Left colon (tissue), 2 donors: ENCODE data around the gene TGIF2. TPM values are rescaled to one million over a fixed set of nuclear protein-coding genes. Genes with fewer than 3 reads are reported as not detected.
A peak's percentile ranks its signal among the peaks of the same experiment; 100 is the strongest.
"Not testable (repeated sequence)": the region's sequence is repeated elsewhere in the genome, so short reads cannot be mapped to it uniquely, and the experiment has no call there.

Experiments
- ATAC-seq: fragments of 200-7000 bp; cut with Tn5 transposase; one replicate; pipeline ENCODE4 v1.9.1; 2020; ENCODE audit warnings: mild to moderate bottlenecking, moderate library complexity
- DNase-seq, 2 donors: peaks; one replicate each; pipeline ENCODE4 v3.0.0-alpha.2; 2020
- intact Hi-C, 2 donors: fragments of 100-400 bp; cut with DNase I in 1 of 2; cut with micrococcal nuclease in 1 of 2; formaldehyde crosslinking; loops; one replicate each; pipeline versions ENCODE4 v1.11.2 to v1.14.0; 2022; cut with DNase I, micrococcal nuclease
- total RNA-seq, 2 donors: library from RNA; stranded (reverse); fragmentation: NEBNext Ultra II Directional; extraction: Animal tissue kit (Norgen Biotek cat#: 25700); gene quantifications; one replicate each; pipeline ENCODE4 v1.2.1, GENCODE V29; 2021
- donor health status: DM: no; HTN: no; CAD: no.
- donor health status: DM: yes; HTN: yes; CAD: no.

The TGIF2 gene
- total RNA-seq, 2 donors from 2014 or later: 4.8 to 4.9 TPM

DNA sequence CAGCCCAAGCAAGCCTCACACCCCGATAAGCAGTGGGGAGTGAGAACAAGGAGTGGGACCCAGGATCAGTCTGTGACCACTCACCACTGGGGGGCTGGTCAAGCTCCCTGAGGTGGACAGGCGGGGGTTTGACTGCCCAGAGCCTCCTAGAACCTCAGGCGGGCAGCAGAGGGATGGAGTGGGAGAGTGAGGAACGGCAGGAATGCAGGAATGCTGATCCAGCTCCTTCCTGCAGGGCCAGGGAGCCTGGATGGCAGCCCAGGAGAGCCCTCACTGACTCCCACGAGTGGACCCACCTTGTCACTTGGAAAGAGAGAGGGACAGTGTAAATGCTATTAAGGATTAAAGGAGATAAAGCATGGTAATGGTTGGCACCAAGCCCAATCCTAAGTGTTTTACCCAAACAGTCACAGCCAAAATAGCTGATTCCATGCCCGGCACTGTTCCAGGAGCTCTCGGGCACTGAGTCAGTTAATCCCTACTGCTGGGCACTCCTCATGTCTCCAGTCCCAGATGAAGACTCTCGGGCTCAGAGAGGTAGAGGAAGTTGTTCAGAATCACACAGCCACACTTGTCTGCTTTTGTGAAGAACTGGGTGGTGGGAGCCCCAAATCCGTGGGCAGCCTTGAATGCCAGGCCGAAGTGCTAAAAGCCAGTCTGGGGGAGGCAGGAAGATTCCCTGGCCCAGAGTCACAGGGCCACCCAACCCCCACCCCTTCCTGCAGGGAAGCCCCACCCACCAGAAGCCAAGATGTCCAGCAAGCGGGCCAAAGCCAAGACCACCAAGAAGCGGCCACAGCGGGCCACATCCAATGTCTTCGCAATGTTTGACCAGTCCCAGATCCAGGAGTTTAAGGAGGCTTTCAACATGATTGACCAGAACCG is 29.0 kb upstream of the TGIF2 start:
- ATAC-seq (no peak), DNase-seq (no peak)
- intact Hi-C loops: no loop called here

DNA sequence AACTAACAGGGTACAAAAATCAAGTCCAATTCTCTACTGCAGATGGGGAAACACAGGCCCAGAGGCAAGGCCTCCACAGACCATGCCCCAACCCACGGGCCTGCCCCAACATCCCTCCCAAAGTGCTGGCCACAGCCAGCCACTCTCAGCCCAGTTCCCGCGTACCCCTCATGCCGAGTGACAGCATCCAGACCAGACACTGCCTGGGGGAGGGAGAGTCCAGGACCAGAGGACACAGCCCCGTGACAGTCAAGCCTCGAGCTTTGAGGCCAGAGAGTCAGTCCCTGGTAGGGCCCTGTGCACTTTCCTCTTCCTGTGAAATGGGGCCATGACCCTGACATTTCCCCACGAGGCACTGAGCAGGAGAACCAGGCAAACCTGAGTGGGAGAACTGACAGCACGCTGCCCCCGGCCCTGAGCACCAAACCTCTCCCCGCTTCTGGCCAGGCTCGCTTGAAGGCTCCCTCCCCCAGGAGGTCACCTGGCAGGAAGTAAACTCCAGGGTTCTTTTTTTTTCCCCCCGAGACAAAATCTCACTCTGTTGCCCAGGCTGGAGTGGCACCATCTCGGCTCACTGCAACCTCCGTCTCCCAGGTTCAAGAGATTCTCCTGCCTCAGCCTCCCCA is 27.2 kb upstream of the TGIF2 start:
- intact Hi-C loops: no loop called here
- no peak for ATAC-seq
- no peak for DNase-seq

DNA sequence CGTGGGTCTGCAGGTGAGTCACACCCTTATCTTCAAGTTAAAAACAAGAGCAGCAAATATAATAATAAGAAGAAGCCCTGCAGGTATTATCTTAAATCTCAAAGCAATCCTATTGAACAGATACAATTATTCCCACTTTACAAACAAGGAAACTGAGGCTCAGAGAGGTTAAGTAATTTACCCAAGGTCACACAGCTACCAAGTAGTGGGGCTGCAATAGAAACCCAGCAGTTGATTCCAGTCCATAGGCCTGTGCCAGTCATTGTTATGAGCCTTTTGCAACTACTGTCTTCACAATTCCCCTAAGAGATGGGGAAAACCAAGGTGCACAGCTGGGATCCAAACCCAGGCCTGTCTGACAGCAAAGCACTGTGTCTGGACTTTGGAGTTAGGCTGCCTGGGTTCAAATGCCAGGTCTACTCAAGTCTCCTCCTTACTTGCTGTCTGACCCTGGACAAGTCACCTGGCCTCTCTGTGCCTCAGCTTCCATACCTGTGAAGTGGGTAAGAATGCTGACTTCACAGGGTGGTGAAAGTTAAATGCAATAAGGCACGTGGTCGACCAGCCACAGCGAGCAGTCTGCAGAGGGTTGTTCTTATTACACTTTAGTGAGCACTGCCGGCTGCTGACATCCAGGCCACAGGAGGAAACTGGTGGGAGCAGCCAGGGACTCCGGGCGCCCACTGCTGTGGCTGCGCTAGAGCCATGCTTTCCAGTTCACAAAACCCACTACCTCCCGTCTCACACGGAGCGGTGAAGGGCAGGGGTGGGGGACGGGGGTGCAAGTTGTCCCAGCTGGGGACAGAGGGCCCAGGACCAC is 26.0 kb upstream of the TGIF2 start:
- intact Hi-C loops: no loop called here
- ATAC-seq (no peak), DNase-seq (no peak)

DNA sequence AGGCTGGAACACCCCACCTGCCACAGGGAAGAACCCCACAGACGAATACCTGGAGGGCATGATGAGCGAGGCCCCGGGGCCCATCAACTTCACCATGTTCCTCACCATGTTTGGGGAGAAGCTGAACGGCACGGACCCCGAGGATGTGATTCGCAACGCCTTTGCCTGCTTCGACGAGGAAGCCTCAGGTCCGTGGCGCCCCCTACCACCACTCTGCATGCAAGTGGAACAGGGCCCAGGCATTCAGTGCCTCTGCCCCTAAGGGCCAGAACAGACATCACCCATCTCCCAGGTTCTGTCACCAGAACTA is 25.4 kb upstream of the TGIF2 start:
- no peak for ATAC-seq
- intact Hi-C loops: no loop called here
- DNase-seq: no peak

DNA sequence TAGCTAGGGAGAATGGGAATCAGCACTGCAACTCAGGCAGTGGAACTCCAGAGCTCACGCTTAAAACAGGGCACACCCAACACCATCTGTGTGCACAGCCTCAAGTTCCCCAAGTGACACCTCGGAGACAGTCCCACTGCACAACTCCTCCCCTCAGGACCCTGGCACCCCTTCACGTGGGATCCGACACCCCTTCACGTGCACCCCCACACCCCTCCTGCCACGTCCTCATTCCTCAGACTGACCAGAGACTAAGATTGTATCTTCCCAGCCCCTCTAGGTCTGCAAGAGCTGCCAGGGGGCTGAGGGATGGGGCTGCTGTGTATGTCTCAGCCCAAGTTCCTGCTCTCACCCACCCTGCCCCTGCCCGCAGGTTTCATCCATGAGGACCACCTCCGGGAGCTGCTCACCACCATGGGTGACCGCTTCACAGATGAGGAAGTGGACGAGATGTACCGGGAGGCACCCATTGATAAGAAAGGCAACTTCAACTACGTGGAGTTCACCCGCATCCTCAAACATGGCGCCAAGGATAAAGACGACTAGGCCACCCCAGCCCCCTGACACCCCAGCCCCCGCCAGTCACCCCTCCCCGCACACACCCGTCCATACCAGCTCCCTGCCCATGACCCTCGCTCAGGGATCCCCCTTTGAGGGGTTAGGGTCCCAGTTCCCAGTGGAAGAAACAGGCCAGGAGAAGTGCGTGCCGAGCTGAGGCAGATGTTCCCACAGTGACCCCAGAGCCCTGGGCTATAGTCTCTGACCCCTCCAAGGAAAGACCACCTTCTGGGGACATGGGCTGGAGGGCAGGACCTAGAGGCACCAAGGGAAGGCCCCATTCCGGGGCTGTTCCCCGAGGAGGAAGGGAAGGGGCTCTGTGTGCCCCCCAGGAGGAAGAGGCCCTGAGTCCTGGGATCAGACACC is 24.4 kb upstream of the TGIF2 start:
- DNase-seq: no peak
- intact Hi-C loops: no loop called here

DNA sequence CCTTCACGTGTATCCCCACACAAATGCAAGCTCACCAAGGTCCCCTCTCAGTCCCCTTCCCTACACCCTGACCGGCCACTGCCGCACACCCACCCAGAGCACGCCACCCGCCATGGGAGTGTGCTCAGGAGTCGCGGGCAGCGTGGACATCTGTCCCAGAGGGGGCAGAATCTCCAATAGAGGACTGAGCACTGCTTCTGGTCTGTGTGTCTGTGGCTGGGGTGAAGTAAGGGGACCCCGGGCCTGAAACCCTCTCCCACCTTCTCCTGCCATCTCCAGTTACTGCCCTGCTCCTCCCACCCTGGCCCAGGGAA is 23.8 kb upstream of the TGIF2 start:
- no peak for ATAC-seq
- intact Hi-C loops: no loop called here
- DNase-seq: no peak

More for the DNA sequence above, 24.4 kb upstream of the TGIF2 start:
- ATAC-seq: no peak

DNA sequence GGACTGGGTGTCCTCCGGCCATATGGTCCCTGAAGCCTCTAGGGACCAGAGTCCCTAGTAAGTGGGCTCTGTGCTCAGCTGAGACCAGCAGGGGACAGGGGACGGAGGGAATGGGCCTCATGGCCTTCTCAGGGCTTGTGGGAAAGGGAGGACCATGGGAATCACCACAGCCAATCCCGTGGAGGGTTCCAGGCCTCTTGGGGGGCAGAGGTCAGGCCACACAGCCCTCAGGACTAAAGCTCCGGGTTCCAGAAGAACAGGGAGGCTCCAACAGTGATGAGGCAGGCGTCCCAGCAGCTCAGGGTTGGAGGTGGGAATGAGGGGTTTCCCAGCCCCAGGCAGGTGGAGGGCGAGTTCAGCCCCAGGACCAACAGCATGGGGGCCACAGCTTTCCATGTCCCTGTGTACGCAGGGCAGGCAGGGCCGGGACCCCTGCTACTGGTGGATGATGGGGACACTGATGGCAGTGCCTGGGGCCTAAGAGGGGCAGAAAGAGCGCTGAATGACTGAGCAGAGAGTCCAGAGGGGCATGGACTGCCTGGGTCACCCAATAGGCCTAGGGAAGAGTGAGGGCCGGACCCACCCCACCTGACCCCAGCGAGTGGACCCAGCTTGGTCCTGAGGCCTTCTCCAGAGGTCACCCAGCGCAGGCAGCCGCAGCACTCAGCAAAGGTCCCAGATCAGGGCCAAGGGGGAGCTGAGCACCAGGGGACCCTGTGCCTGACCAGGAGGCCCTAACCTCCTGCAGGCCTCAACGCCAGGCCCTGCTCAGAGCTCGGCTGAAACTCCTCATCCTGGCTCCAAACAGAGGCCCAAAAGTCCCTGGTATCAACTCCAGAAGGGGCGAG is 23.2 kb upstream of the TGIF2 start:
- DNase-seq (no peak), ATAC-seq (peak; percentile 28)
- intact Hi-C loops: no loop called here

DNA sequence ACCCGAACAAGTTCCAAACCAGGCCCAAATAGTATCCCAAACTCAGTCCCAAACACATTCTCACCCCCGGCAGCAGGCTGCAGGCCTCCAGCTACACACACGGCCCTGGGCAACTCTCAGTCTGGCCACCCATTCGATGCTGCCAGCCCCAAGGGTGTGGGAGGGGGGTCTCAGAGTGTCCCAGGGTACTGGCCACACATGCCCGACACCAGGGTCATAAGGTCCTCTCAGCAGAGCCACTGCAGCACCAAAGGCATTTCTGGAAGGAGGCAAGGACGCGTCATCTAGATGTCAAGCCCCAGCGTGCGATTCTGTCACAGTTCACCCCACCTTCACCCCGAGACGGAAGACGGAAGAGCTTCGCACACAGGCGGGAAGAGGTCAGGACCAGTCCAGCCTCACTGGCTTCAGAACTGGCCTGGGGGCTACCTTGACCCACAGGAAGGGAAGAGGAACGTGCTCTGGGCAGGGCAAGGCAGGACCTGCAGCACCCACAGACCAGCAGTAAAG is 22.6 kb upstream of the TGIF2 start:
- ATAC-seq (peak; percentile 22), DNase-seq (no peak)
- intact Hi-C loops: no loop called here

DNA sequence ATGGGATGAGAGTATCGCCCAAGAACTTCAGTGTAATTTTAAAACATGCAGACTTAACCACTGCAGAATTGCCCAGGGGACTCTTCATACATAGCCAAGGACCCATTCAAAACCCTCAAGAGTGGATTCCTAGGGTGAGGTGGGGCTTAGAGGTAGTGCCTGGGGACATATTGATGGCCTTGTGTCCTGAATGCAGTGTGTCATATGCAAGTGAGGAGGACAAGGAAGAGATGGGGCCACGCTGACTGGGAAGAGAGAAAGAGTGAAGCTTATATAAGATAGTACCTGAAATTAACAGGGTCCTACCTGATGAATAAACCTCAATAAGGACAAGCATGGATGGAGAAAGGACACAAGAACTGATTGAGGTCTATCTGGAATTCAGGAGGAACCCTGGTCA is 18.1 kb upstream of the TGIF2 start:
- intact Hi-C loops: loop anchor here in 1 of 2 donors (5.0 kb wide), 1 partner anchor 47 kb away; no protein-coding TSS in a partner anchor

DNA sequence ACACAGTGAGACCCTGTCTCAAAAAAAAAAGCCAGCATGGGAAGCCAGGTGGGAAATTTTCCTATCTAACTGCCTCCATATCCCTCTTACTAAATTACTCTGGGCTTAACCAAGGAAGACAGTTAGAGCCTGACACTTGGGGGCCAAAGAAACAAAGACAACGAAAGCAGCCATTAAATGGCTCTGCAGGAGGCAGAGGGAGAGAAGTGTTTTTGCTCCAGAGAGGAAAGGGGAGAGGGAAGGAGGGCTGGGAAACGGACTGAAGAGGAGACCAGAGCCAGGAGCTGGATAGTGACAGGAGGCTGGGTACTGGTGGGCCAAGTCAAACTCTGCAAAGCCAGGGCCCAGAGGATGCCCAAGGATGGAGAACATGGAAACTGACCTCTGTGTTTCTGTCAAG is 10.7 kb upstream of the TGIF2 start:
- no peak for DNase-seq
- intact Hi-C loops: no loop called here
- no peak for ATAC-seq

More for the DNA sequence above, 18.1 kb upstream of the TGIF2 start:
- DNase-seq: no peak
- ATAC-seq: no peak

DNA sequence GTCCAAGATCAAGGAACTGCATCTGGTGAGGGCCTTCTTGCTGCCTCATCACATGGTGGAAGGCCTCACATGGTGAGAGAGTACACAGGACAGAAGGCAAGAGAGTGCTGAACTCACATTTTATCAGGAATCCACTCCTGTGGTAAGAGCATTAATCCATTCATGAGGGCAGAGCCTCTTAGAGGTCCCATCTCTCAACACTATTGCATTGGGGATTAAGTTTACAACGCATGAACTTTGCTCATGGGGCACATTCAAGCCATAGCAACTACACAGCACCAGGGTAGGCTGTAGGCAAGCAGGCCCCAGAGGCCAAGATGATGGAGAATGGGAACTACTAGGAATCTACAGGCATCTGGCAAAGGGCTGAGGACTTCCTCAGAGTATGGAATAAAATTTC is 10.0 kb upstream of the TGIF2 start:
- ATAC-seq: no peak
- no peak for DNase-seq
- intact Hi-C loops: no loop called here

DNA sequence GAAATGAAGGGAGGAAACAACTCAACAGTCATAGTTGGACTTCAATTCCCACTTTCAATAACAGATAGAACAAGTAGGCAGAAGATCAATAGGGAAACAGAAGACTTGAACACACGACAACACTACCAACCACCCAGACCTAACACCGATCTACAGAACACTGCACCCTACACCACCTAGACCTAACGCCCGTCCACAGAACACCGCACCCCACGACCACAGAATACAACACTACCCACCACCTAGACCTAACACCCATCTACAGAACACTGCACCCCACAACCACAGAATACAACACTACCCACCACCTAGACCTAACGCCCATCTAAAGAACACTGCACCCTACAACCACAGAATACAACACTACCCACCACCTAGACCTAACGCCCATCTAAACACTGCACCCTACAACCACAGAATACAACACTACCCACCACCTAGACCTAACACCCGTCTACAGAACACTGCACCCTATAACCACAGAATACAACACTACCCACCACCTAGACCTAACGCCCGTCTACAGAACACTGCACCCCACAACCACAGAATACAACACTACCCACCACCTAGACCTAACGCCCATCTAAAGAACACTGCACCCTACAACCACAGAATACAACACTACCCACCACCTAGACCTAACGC is 9.2 kb upstream of the TGIF2 start:
- ATAC-seq, DNase-seq, intact Hi-C loops: not testable (repeated sequence)

DNA sequence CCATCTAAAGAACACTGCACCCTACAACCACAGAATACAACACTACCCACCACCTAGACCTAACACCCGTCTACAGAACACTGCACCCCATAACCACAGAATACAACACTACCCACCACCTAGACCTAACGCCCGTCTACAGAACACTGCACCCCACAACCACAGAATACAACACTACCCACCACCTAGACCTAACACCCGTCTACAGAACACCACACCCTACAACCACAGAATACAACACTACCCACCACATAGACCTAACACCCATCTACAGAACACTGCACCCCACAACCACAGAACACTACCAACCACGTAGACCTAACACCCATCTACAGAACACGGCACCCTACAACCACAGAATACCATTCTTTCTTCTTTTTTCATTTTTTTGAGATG is 8.7 kb upstream of the TGIF2 start:
- DNase-seq, intact Hi-C loops, ATAC-seq: not testable (repeated sequence)

DNA sequence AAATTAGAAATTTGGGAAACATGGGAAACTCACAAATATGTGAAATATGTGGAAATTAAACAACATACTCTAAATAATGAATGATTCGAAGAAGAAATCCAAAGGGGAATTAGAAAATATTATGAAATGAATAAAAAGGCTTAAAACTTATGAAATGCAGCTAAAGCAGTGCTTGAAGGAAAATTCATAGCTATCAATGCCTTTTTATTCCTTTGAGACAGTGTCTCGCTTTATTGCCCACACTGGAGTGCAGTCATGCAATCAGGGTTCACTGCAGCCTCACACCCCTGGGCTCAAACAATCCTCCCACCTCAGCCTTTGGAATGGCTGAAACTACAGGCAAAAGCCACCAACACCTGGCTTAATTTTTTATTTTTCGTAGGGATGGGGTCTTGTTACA is 7.9 kb upstream of the TGIF2 start:
- DNase-seq (no peak), ATAC-seq (no peak)
- intact Hi-C loops: no loop called here

DNA sequence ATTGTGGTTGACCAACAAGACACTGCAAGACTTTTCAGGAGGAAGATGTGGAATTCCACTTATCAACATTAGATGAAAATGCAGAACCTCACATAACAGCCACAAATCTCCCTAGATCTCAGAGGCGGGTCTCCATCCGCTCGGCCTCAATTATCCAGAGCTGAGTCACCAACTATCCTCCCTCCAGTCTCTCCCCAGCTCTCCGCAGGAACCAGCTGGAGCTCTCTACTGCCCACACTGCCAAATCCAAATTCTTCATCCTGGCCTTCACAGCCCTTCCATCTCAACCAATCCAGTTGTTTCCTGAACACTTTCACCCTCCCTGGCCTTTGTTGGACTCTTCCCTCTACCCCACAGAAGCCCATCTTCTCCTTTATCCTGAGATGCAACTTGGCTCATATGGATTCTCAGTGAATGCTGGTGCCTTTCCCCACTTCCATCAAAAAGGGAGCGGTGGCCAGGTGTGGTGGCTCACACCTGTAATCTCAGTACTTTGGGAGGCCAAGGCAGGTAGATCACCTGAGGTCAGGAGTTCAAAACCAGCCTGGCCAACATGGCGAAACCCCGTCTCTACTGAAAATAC is 3.5 kb upstream of the TGIF2 start:
- DNase-seq (no peak), ATAC-seq (no peak)
- intact Hi-C loops: no loop called here

DNA sequence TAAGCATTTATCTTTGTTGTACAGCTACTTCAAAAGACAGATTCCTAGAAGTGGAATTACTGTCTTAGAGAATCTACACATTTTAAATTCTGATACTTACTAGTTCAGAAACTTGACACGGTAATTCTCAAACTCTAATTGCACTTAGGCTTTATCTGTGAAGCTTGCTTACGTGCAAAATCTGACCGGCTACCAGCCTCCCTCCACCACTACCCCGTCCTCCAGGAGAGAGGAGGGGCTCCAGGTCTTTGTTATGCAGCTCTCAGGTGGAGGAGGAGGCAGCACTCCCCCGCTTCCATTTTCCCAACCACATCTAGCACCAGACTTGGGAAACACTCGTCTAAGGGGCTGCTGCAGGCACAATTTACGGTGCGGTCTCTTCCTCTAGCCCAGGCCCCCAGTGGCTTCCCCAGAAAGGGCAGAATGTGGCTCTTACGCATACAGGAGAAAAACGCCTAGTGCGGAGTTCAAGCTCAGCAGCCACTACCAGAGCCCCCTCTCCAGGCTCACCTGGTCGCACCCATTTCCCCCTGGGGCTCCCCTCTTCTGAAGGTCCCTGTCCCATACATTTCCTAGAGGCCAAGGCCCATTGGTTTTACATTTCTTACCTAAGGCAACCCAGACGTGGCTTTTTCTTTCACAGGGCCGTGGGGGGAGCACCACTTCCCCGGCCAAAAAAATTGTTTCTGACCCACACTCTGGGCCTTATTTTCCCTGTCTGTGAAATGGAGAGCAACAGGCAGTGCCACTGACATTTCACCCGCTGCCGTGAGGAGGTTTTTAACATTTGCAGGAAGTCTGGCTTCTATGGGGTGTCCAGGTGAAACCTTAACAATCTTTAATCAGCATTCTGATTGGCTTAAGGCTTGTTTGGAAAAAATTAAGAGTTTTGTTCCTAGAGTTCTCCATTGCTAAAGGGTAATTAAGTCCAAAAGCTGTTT is 1.6 kb upstream of the TGIF2 start:
- intact Hi-C loops: no loop called here
- DNase-seq (no peak), ATAC-seq (no peak)
